Liver (tissue), 9 donors: Measurements from ENCODE around the gene GOLGA7B. TPM values are rescaled to one million over a fixed set of nuclear protein-coding genes. Genes with fewer than 3 reads are reported as not detected.

Experiments
- DNase-seq: peaks from one replicate; pipeline ENCODE4 v3.0.0-alpha.2; 2017; ENCODE audit warnings: low spot score
- H3K27ac ChIP-seq, 2 donors: one replicate each; pipeline ENCODE4 v1.7.0; 2013; ENCODE audit warnings: inconsistent platforms in 2 of 2, low read length in 2 of 2, control low read depth in 1 of 2, low read depth in 1 of 2, mild to moderate bottlenecking in 1 of 2
- H3K27me3 ChIP-seq, 4 donors: one replicate each; pipeline versions ENCODE4 v1.6.1 to v1.7.0; 2013; ENCODE audit warnings: low read length in 3 of 4, inconsistent platforms in 1 of 4, mild to moderate bottlenecking in 1 of 4, moderate library complexity in 1 of 4; ENCODE audit not compliant: control insufficient read depth in 4 of 4, insufficient read depth in 4 of 4
- H3K36me3 ChIP-seq, 4 donors: one replicate each; pipeline versions ENCODE4 v1.6.1 to v1.7.0; 2013; ENCODE audit warnings: low read length in 3 of 4, mild to moderate bottlenecking in 3 of 4, low read depth in 1 of 4, moderate library complexity in 1 of 4; ENCODE audit not compliant: control insufficient read depth in 4 of 4, insufficient read depth in 3 of 4
- H3K4me1 ChIP-seq, 4 donors: one replicate each; pipeline versions ENCODE4 v1.6.1 to v1.7.0; 2013; ENCODE audit warnings: low read length in 3 of 4, mild to moderate bottlenecking in 3 of 4, moderate library complexity in 1 of 4; ENCODE audit not compliant: control insufficient read depth in 4 of 4, insufficient read depth in 4 of 4
- H3K4me3 ChIP-seq, 3 donors: one replicate each; pipeline versions ENCODE4 v1.6.1 to v1.7.0; 2013; ENCODE audit warnings: low read length in 3 of 3, control low read depth in 1 of 3, low read depth in 1 of 3, mild to moderate bottlenecking in 1 of 3
- H3K9ac ChIP-seq, 2 donors: one replicate each; pipeline ENCODE4 v1.7.0; 2013; ENCODE audit warnings: low read length in 2 of 2, mild to moderate bottlenecking in 2 of 2, moderate library complexity in 2 of 2, control low read depth in 1 of 2, low read depth in 1 of 2
- H3K9me3 ChIP-seq, 4 donors: one replicate each; pipeline versions ENCODE4 v1.6.1 to v1.7.0; 2013; ENCODE audit warnings: low read length in 3 of 4; ENCODE audit not compliant: control insufficient read depth in 4 of 4
- EGR1 ChIP-seq, 2 donors: IDR thresholded peaks; 2 replicates each; pipeline ENCODE4 v1.6.1; 2016 to 2018; ENCODE audit warnings: antibody characterized with exemption in 2 of 2, low read depth in 2 of 2
- FOXA1 ChIP-seq: IDR thresholded peaks from 2 replicates; pipeline ENCODE4 v1.6.1; 2016; ENCODE audit warnings: antibody characterized with exemption
- FOXA2 ChIP-seq: IDR thresholded peaks from 2 replicates; pipeline ENCODE4 v1.6.1; 2016; ENCODE audit warnings: antibody characterized with exemption
- GABPA ChIP-seq, 2 donors: IDR thresholded peaks in 1 of 2; conservative IDR thresholded peaks in 1 of 2; 2 replicates each; pipeline ENCODE4 v1.6.1; 2016; ENCODE audit warnings: antibody characterized with exemption in 2 of 2, mild to moderate bottlenecking in 1 of 2, moderate library complexity in 1 of 2
- HNF4A ChIP-seq, 2 donors: conservative IDR thresholded peaks; 2 replicates each; pipeline ENCODE4 v1.6.1; 2016; ENCODE audit warnings: antibody characterized with exemption in 2 of 2, mild to moderate bottlenecking in 2 of 2
- HNF4G ChIP-seq: IDR thresholded peaks from 2 replicates; pipeline ENCODE4 v1.6.1; 2016; ENCODE audit warnings: antibody characterized with exemption
- JUND ChIP-seq, 2 donors: IDR thresholded peaks; 2 replicates each; pipeline ENCODE4 v1.6.1; 2016; ENCODE audit warnings: antibody characterized with exemption in 2 of 2
- NR2F2 ChIP-seq: IDR thresholded peaks from 2 replicates; pipeline ENCODE4 v1.6.1; 2016; ENCODE audit warnings: antibody characterized with exemption
- RAD21 ChIP-seq, 2 donors: IDR thresholded peaks; 2 replicates each; pipeline ENCODE4 v1.6.1; 2016; ENCODE audit warnings: antibody characterized with exemption in 2 of 2, mild to moderate bottlenecking in 2 of 2
- RXRA ChIP-seq, 2 donors: IDR thresholded peaks; 2 replicates each; pipeline ENCODE4 v1.6.1; 2017 to 2018; ENCODE audit warnings: antibody characterized with exemption in 2 of 2, mild to moderate bottlenecking in 1 of 2
- SP1 ChIP-seq: IDR thresholded peaks from 2 replicates; pipeline ENCODE4 v1.6.1; 2018; ENCODE audit warnings: antibody characterized with exemption, mild to moderate bottlenecking
- TAF1 ChIP-seq: conservative IDR thresholded peaks from 2 replicates; pipeline ENCODE4 v1.6.1; 2016; ENCODE audit warnings: antibody characterized with exemption, mild to moderate bottlenecking
- YY1 ChIP-seq: IDR thresholded peaks from 2 replicates; pipeline ENCODE4 v1.6.1; 2016; ENCODE audit warnings: antibody characterized with exemption, mild to moderate bottlenecking
- WGBS: extraction: QIAGEN DNeasy Blood & Tissue Kit; methylation state at CpG from one replicate; pipeline ENCODE4 v1.1.7; 2013; 5-methylcytosine and 5-hydroxymethylcytosine counted together
- polyA plus RNA-seq, 2 donors: library from polyadenylated mRNA; stranded (reverse) in 1 of 2; unstranded in 1 of 2; fragments of 200-250 nt in 1 of 2; fragments of >200 nt in 1 of 2; fragmentation: Nextera tagmentation in 1 of 2; extraction: Ambion mirVana in 1 of 2; gene quantifications; one replicate each; pipeline versions ENCODE4 v1.2.1 to v1.2.3, GENCODE V29; 2013 to 2015
- total RNA-seq, 2 donors: library from RNA; depleted of rRNA; stranded (reverse); fragments of >200 nt; gene quantifications; one replicate each; pipeline ENCODE4 v1.2.3, GENCODE V29; 2014
- TF ChIP-seq, protein P1 (sequence below): IDR thresholded peaks from 2 replicates; pipeline ENCODE4 v1.6.1; 2016; ENCODE audit warnings: antibody characterized with exemption
- TF ChIP-seq, protein P2 (sequence below): IDR thresholded peaks from 2 replicates; pipeline ENCODE4 v1.6.1; 2016; ENCODE audit warnings: antibody characterized with exemption
- TF ChIP-seq, protein P3 (sequence below): IDR thresholded peaks from 2 replicates; pipeline ENCODE4 v1.6.1; 2016; ENCODE audit warnings: antibody characterized with exemption, mild to moderate bottlenecking
- TF ChIP-seq, protein P4 (sequence below): IDR thresholded peaks from 2 replicates; pipeline ENCODE4 v1.6.1; 2016; ENCODE audit warnings: antibody characterized with exemption
- TF ChIP-seq, protein P5 (sequence below): fragments of 150-350 bp; IDR thresholded peaks from 2 replicates; pipeline ENCODE4 v1.5.1; 2017; ENCODE audit warnings: improper control_type of control experiment, low read depth, low read length; ENCODE audit not compliant: missing input control
- donor health status: healthy.
- donor health status: healthy.
- donor health status: healthy.
- donor health status: healthy.
- donor health status: healthy.

GOLGA7B gene
- total and polyA plus RNA-seq, 4 donors, result 0.05 to 0.63 (median 0.40) TPM

DNA sequence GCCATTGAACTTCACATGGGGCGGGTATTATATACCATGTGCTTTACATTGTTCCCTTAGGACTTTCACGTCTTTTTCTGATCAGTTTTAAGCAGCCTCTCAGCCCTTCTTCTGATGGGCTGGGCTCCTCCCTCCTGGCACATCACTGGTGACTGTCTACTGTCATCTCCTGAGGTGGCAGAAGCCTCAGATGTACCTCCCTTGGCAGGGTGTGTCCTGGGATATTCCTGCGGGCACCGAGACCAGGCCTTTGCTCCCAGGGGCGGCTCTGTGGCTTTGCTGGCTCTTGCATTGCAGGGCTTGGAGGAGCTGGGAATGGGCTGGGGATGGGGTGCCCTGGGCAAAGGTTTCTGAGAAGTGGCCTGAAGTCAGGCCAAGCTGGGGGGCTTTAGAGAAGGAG lies 34.6 kb upstream of the GOLGA7B start:
- H3K36me3 ChIP-seq, result no peaks in the 10 kb centered on the region
- H3K9ac ChIP-seq, result no peak overlapping the region
- no peaks in the 10 kb centered on the region for H3K27me3 ChIP-seq
- H3K4me1 ChIP-seq, result no peaks in the 10 kb centered on the region
- TF ChIP-seq HNF4A (conservative IDR thresholded peaks at IDR 0.05) (no peak), FOXA1 (no peak), EGR1 (IDR thresholded peaks at IDR 0.05; ENCODE audit: low read depth in 2 of 2) (no peak), TAF1 (no peak), YY1 (no peak), NR2F2 (no peak), GABPA (IDR thresholded peaks at IDR 0.05 in 1 of 2, conservative IDR thresholded peaks at IDR 0.05 in 1 of 2) (no peak), RXRA (IDR thresholded peaks at IDR 0.05) (no peak), HNF4G (no peak), SP1 (no peak), RAD21 (IDR thresholded peaks at IDR 0.05) (no peak), FOXA2 (no peak), JUND (IDR thresholded peaks at IDR 0.05) (no peak)
- TF ChIP-seq, protein P1, sequence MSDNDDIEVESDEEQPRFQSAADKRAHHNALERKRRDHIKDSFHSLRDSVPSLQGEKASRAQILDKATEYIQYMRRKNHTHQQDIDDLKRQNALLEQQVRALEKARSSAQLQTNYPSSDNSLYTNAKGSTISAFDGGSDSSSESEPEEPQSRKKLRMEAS, result no peak
- TF ChIP-seq, protein P2, sequence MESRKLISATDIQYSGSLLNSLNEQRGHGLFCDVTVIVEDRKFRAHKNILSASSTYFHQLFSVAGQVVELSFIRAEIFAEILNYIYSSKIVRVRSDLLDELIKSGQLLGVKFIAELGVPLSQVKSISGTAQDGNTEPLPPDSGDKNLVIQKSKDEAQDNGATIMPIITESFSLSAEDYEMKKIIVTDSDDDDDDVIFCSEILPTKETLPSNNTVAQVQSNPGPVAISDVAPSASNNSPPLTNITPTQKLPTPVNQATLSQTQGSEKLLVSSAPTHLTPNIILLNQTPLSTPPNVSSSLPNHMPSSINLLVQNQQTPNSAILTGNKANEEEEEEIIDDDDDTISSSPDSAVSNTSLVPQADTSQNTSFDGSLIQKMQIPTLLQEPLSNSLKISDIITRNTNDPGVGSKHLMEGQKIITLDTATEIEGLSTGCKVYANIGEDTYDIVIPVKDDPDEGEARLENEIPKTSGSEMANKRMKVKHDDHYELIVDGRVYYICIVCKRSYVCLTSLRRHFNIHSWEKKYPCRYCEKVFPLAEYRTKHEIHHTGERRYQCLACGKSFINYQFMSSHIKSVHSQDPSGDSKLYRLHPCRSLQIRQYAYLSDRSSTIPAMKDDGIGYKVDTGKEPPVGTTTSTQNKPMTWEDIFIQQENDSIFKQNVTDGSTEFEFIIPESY, result no peak
- TF ChIP-seq, protein P3, sequence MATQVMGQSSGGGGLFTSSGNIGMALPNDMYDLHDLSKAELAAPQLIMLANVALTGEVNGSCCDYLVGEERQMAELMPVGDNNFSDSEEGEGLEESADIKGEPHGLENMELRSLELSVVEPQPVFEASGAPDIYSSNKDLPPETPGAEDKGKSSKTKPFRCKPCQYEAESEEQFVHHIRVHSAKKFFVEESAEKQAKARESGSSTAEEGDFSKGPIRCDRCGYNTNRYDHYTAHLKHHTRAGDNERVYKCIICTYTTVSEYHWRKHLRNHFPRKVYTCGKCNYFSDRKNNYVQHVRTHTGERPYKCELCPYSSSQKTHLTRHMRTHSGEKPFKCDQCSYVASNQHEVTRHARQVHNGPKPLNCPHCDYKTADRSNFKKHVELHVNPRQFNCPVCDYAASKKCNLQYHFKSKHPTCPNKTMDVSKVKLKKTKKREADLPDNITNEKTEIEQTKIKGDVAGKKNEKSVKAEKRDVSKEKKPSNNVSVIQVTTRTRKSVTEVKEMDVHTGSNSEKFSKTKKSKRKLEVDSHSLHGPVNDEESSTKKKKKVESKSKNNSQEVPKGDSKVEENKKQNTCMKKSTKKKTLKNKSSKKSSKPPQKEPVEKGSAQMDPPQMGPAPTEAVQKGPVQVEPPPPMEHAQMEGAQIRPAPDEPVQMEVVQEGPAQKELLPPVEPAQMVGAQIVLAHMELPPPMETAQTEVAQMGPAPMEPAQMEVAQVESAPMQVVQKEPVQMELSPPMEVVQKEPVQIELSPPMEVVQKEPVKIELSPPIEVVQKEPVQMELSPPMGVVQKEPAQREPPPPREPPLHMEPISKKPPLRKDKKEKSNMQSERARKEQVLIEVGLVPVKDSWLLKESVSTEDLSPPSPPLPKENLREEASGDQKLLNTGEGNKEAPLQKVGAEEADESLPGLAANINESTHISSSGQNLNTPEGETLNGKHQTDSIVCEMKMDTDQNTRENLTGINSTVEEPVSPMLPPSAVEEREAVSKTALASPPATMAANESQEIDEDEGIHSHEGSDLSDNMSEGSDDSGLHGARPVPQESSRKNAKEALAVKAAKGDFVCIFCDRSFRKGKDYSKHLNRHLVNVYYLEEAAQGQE, result no peak
- TF ChIP-seq, protein P4, sequence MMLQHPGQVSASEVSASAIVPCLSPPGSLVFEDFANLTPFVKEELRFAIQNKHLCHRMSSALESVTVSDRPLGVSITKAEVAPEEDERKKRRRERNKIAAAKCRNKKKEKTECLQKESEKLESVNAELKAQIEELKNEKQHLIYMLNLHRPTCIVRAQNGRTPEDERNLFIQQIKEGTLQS, result no peak
- TF ChIP-seq, protein P5, sequence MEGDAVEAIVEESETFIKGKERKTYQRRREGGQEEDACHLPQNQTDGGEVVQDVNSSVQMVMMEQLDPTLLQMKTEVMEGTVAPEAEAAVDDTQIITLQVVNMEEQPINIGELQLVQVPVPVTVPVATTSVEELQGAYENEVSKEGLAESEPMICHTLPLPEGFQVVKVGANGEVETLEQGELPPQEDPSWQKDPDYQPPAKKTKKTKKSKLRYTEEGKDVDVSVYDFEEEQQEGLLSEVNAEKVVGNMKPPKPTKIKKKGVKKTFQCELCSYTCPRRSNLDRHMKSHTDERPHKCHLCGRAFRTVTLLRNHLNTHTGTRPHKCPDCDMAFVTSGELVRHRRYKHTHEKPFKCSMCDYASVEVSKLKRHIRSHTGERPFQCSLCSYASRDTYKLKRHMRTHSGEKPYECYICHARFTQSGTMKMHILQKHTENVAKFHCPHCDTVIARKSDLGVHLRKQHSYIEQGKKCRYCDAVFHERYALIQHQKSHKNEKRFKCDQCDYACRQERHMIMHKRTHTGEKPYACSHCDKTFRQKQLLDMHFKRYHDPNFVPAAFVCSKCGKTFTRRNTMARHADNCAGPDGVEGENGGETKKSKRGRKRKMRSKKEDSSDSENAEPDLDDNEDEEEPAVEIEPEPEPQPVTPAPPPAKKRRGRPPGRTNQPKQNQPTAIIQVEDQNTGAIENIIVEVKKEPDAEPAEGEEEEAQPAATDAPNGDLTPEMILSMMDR, result no peak
- H3K27ac ChIP-seq, result no peak overlapping the region
- 91% methylated on average over 5 of the region's 5 CpGs for whole genome bisulfite sequencing
- no peaks in the 10 kb centered on the region for H3K9me3 ChIP-seq
- DNase-seq, result no peak
- H3K4me3 ChIP-seq, result no peak overlapping the region
